Measurements from ENCODE around the gene ADH5. TPM values are rescaled to one million over a fixed set of nuclear protein-coding genes. Genes with fewer than 3 reads are reported as not detected.

Gene ADH5
- total and polyA plus RNA-seq, 2 donors (not counting 1 experiment from before 2014, with no cell fraction given) = 23.9 to 65.6 TPM

DNA sequence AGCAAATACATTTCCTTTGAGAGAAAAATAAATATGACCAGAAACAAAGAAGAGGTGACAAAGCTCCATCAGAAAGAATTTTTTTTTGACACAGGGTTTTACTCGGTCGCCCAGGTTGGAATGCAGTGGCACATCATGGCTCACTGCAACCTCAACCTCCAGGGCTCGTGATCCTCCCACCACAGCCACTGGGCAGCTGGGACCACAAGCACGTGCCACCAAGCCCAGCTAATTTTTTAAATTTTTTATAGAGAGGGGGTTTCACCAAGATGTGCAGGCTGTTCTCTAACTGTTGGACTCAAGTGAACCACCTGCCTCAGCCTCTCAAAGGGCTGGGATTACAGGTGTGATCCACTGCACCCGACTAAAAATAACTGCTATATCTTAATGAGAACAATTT lies 10.3 kb downstream of the ADH5 start:
- H3K4me3 ChIP-seq (ENCODE audit: control extremely low read depth in 1 of 5, extremely low read depth in 1 of 5, insufficient read depth in 1 of 5, low read depth in 2 of 5, low read length in 4 of 5) = no peak overlapping the region
- H3K27me3 ChIP-seq (replicated peaks in 1 of 4; ENCODE audit: control extremely low read depth in 1 of 4, control insufficient read depth in 3 of 4, insufficient read depth in 4 of 4, low read length in 3 of 4) = no peaks in the 10 kb centered on the region
- WGBS (ENCODE audit: insufficient coverage) = 100% methylated on average over 2 of the region's 5 CpGs
- no peak overlapping the region for H3K4me2 ChIP-seq (replicated peaks; ENCODE audit: low read depth, low read length, poor library complexity, severe bottlenecking)
- Mint-ChIP-seq H3K27me3 (no peaks in the 10 kb centered on the region), H3K27ac (no peak overlapping the region), H3K4me3 (no peak overlapping the region), H3K9me3 (ENCODE audit: insufficient read depth) (no peaks in the 10 kb centered on the region), H3K4me1 (peaks cover 1% of the 10 kb centered on the region)
- H3K79me2 ChIP-seq (ENCODE audit: control insufficient read depth, insufficient read depth, low read length) = no peaks in the 10 kb centered on the region
- DNase-seq (no peak), ATAC-seq (ENCODE audit: low read depth) (no peak)
- ChIA-PET CTCF (interaction anchor here (0.9 kb wide), 1 partner anchor 83 kb away, joined by 3 read pairs; the partner anchor contains the start of gene METAP1), POLR2A (no interaction called here)
- H3K27ac ChIP-seq (ENCODE audit: low read length in 2 of 2) = no peak overlapping the region
- peaks cover 4 to 91% of the 10 kb centered on the region in 2 experiments for H3K36me3 ChIP-seq (replicated peaks in 1 of 2; ENCODE audit: control extremely low read depth in 1 of 2, control insufficient read depth in 1 of 2, extremely low read depth in 1 of 2, insufficient read depth in 2 of 2, low read length in 1 of 2)
- H3K9me3 ChIP-seq (ENCODE audit: control extremely low read depth in 1 of 3, control insufficient read depth in 2 of 3, insufficient read depth in 1 of 3, low read length in 2 of 3) = no peaks in the 10 kb centered on the region
- intact Hi-C loops (cut with micrococcal nuclease) = no loop called here
- H2AFZ ChIP-seq (ENCODE audit: insufficient read depth, low read depth, low read length, poor library complexity, severe bottlenecking) = no peak overlapping the region
- H3K9ac ChIP-seq (ENCODE audit: low read length) = no peak overlapping the region
- TF ChIP-seq, protein P1, sequence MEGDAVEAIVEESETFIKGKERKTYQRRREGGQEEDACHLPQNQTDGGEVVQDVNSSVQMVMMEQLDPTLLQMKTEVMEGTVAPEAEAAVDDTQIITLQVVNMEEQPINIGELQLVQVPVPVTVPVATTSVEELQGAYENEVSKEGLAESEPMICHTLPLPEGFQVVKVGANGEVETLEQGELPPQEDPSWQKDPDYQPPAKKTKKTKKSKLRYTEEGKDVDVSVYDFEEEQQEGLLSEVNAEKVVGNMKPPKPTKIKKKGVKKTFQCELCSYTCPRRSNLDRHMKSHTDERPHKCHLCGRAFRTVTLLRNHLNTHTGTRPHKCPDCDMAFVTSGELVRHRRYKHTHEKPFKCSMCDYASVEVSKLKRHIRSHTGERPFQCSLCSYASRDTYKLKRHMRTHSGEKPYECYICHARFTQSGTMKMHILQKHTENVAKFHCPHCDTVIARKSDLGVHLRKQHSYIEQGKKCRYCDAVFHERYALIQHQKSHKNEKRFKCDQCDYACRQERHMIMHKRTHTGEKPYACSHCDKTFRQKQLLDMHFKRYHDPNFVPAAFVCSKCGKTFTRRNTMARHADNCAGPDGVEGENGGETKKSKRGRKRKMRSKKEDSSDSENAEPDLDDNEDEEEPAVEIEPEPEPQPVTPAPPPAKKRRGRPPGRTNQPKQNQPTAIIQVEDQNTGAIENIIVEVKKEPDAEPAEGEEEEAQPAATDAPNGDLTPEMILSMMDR (IDR thresholded peaks at IDR 0.05) = no peak
- TF ChIP-seq EZH2 (IDR thresholded peaks at IDR 0.05; ENCODE audit: borderline replicate concordance, insufficient read depth, low read depth, low read length, poor library complexity, severe bottlenecking) = no peak
- no peaks in the 10 kb centered on the region for H3K4me1 ChIP-seq (ENCODE audit: control insufficient read depth in 2 of 2, insufficient read depth in 2 of 2, low read length in 2 of 2)
- H4K20me1 ChIP-seq (ENCODE audit: control insufficient read depth, insufficient read depth, low read length, poor library complexity, severe bottlenecking) = no peaks in the 10 kb centered on the region

DNA sequence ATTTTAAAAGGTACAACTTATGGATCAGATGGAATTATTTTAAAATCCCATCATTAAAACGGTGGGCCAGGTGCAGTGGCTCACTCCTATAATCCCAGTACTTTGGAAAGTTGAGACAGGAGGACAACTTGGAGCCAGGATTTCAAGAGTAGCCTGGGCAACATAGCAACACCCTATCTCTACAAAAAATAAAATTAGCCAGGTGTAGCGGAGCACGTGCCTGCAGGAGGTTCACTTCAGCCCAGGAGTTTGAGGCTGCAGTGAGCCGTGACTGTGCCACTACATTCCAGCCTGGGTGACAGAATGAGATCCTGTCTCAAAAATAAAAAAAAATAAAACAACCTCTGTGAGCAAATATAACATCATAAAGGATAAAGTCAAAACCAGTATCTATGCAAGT lies 11.4 kb downstream of the ADH5 start:
- DNase-seq = no peak
- Mint-ChIP-seq H3K9me3 (ENCODE audit: insufficient read depth) (no peaks in the 10 kb centered on the region), H3K4me3 (no peak overlapping the region), H3K27me3 (no peaks in the 10 kb centered on the region), H3K27ac (no peak overlapping the region), H3K4me1 (peaks cover 1% of the 10 kb centered on the region)
- Histone ChIP-seq H3K4me1 (ENCODE audit: control insufficient read depth in 2 of 2, insufficient read depth in 2 of 2, low read length in 2 of 2) (no peaks in the 10 kb centered on the region), H3K9ac (ENCODE audit: low read length) (no peak overlapping the region), H3K4me3 (ENCODE audit: control extremely low read depth in 1 of 5, extremely low read depth in 1 of 5, insufficient read depth in 1 of 5, low read depth in 2 of 5, low read length in 4 of 5) (no peak overlapping the region), H4K20me1 (ENCODE audit: control insufficient read depth, insufficient read depth, low read length, poor library complexity, severe bottlenecking) (no peaks in the 10 kb centered on the region), H3K4me2 (replicated peaks; ENCODE audit: low read depth, low read length, poor library complexity, severe bottlenecking) (no peak overlapping the region), H3K27ac (ENCODE audit: low read length in 2 of 2) (no peak overlapping the region), H2AFZ (ENCODE audit: insufficient read depth, low read depth, low read length, poor library complexity, severe bottlenecking) (no peak overlapping the region), H3K27me3 (replicated peaks in 1 of 4; ENCODE audit: control extremely low read depth in 1 of 4, control insufficient read depth in 3 of 4, insufficient read depth in 4 of 4, low read length in 3 of 4) (no peaks in the 10 kb centered on the region), H3K9me3 (ENCODE audit: control extremely low read depth in 1 of 3, control insufficient read depth in 2 of 3, insufficient read depth in 1 of 3, low read length in 2 of 3) (no peaks in the 10 kb centered on the region), H3K79me2 (ENCODE audit: control insufficient read depth, insufficient read depth, low read length) (no peaks in the 10 kb centered on the region), H3K36me3 (replicated peaks in 1 of 2; ENCODE audit: control extremely low read depth in 1 of 2, control insufficient read depth in 1 of 2, extremely low read depth in 1 of 2, insufficient read depth in 2 of 2, low read length in 1 of 2) (peaks cover under 1 to 91% of the 10 kb centered on the region in 2 experiments)
- WGBS (ENCODE audit: insufficient coverage) = 100% methylated on average over 2 of the region's 4 CpGs
- CTCF ChIA-PET = no interaction called here
- no peak for ATAC-seq (ENCODE audit: low read depth)
- POLR2A ChIA-PET = no interaction called here
- TF ChIP-seq, protein P1 (IDR thresholded peaks at IDR 0.05) = no peak
- no peak for TF ChIP-seq EZH2 (IDR thresholded peaks at IDR 0.05; ENCODE audit: borderline replicate concordance, insufficient read depth, low read depth, low read length, poor library complexity, severe bottlenecking)
- intact Hi-C loops (cut with micrococcal nuclease) = no loop called here
